ENCODE data around the gene ZNF32. TPM values are rescaled to one million over a fixed set of nuclear protein-coding genes. Genes with fewer than 3 reads are reported as not detected.

ZNF32 gene, protein sequence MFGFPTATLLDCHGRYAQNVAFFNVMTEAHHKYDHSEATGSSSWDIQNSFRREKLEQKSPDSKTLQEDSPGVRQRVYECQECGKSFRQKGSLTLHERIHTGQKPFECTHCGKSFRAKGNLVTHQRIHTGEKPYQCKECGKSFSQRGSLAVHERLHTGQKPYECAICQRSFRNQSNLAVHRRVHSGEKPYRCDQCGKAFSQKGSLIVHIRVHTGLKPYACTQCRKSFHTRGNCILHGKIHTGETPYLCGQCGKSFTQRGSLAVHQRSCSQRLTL
- 19.2 and 32.5 TPM in 2 replicates for total RNA-seq

- peak; percentile 87 to 89 for DNase-seq (ENCODE audit: low read depth in 2 of 2)
Observed at GRCh38 chr10:43648398-43649184, at the start of gene ZNF32. TSS of gene ZNF32 (minus strand) at chr10:43648881. CDS start at chr10:43646133, 2,748 bp downstream.

- DNase-seq (ENCODE audit: low read depth in 2 of 2): peak in 1 of 2 donors; percentile 55
Observed at GRCh38 chr10:43698156-43698555, 49.5 kb upstream of the ZNF32 start.

DNA sequence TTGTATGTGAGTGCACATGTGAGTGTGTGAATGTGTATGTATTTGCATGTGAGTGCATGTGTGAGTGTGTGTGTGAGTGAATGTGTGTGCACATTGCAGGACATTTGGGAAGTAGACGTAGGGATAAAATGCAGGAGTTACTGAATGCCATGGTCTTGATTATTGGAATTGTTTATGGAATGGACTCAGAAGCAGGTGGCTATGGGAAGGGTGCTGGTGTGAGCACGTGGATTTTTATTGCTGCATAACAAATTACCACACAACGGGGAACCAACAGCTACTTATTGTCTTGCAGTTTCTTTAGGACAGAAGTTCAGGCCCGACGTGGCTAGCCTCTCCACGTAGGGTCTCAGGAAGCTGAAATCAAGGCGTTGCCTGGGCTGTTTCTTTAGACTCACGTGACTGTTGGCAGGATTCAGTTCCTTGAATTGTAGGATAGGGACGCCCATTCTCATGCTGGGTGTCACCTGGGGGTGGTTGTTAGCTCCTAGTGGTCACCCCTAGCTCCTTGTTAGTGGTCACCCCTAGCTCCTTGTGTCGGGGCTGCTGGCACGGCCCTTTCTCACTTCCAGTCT lies 48.3 kb upstream of the ZNF32 start:
- no peak for DNase-seq (ENCODE audit: low read depth in 2 of 2)

DNA sequence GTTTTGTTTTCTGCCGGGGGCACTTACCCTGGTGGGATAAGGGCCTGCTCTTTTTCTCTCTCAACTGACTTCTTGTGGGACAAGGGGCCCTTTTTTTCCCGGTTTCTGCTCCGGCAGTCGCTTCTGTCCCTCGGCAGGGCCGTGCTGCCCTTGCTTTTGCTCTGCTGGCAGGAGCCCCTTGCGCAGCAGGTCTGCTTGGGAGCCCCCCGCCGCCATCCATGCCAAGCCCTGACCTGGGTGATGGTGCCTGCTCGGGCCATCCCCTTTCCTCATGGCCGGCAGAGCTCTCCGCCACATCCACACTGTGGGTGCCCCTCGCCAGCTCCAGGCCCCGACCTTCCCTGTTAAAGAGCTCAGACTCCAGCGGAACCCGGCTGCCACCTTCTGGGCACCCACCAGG lies 47.0 kb upstream of the ZNF32 start:
- no peak for DNase-seq (ENCODE audit: low read depth in 2 of 2)

DNA sequence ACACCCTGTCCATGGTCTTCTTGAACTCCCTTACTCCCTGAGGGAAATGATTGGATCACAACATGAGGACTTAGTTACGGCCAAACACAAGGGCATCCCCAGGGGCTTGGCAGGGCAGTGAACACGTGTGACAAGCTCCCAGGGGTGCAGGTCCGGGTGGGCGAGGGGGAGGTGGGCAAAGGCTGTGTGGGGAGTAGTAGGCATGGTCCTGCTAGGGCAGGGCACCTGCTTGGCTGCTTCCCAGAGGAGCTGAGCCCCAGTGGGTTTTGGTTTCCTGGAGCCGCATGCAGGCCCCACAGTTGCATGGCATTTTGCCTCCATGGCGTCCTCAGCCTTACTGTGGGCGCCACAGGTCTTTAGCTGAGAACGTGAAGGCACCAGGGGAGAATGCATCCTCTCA lies 46.6 kb upstream of the ZNF32 start:
- DNase-seq (ENCODE audit: low read depth in 2 of 2): no peak

- DNase-seq (ENCODE audit: low read depth in 2 of 2): no peak
Observed at GRCh38 chr10:43694526-43694925, 45.8 kb upstream of the ZNF32 start.

GRCh38 chr10:43693602-43694001 lies 44.9 kb upstream of the ZNF32 start:
- peak in 1 of 2 donors; percentile 94 for DNase-seq (ENCODE audit: low read depth in 2 of 2)

DNA sequence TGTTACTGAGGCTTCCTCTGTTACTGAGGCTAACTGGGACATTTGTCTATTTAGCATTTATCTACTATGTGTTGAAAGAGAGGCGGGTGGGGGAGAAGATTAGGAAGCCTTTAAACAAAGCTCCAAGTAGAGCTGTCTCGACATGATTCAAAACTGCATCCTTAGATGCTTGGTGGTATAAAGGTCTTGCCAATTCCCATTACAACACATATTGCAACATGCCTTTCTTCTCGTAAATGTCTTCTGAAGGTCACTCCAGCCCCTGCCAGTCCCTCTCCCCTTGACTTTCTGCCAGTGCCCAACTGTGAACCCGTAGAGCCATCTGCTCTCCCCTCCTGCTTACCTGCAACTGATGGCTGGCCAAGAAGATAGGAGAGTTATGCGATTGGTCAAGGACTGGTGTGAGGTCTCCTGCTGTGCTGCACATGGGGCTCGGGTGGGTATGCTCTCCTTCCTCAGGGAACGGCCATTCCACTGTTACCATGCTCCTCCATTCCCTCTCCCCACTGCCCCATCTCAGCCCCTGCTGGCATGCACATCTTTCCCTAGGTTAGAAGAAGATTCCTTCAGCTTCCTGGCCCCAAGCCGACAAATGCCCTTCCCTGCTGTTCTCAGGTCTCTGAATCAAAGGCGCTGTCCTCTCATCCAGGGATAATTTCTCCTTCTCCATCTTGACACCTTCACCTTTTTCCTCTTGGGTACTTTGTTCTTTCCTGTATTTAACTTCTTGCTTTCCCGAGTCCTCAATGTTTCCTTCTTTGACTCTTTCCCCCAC lies 43.6 kb upstream of the ZNF32 start:
- no peak for DNase-seq (ENCODE audit: low read depth in 2 of 2)

DNA sequence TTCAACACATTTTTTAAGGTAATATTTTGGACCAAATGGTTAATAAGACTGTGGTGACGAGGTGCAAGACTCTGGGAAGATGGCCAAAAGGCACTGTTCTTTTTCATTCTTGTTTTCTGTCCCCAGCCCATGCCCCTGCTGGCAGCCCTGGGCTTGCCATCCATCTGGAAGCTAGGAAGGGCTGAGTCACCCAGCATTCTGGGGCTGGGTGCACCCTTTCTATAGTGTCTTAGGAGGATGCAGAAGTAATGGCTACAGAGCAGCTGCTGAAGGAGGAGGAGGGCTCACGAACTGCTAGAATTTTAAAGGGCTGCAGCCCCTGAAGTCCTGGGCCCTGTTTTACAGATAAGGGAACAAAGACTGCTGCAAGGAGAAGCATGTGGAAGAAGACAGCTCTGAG lies 42.8 kb upstream of the ZNF32 start:
- DNase-seq (ENCODE audit: low read depth in 2 of 2): peak in 1 of 2 donors; percentile 31

GRCh38 chr10:43689955-43690771 lies 41.5 kb upstream of the ZNF32 start:
- peak; percentile 83 to 88 for DNase-seq (ENCODE audit: low read depth in 2 of 2)

DNA sequence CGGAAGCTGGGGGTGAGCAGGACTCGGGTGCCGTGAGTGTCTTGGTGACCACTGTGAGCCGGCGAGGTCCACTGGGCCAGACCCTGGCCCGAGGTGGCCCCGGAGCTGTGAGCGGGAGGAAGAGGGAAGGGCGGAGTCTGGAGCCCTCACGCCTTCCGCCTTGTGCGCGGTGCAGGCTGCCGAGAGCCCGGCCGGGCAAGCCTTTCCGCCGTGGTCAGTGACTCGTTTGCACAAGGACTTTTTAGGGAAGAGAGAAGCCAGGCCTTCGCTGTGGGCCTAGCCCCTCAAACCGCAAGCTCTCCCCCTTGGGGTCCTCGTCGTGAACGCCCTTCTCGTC lies 40.9 kb upstream of the ZNF32 start:
- peak; percentile 53 to 60 for DNase-seq (ENCODE audit: low read depth in 2 of 2)

- DNase-seq (ENCODE audit: low read depth in 2 of 2): no peak
Observed at GRCh38 chr10:43689007-43689491, 40.4 kb upstream of the ZNF32 start.

DNA sequence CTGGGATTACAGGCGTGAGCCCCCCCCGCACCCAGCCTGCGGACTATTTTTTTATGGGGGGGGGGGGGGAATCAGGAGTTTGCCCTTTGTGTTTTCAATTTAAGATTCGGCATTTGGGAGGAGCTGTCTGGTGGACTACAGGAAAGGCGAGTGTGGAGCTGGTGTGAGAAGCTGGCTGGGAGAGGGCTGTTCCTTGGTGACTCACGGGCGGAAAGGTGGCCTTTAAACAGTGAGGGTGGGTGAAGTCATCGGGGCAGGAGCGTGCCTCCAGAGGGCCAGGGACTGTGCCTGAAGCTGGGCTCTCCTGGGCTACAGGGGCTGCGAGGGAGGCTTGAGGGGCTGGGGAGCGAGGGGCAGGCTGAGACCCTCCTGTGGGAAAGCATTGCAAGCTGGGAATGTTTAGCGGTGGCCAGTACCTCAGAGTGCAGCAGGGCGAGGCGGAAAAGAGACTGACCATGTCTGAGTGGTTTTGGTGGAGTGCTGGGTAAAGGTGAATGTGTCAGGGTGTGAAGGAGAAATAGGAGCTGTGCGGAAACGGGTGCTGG lies 39.7 kb upstream of the ZNF32 start:
- DNase-seq (ENCODE audit: low read depth in 2 of 2): peak in 1 of 2 donors; percentile 56

DNA sequence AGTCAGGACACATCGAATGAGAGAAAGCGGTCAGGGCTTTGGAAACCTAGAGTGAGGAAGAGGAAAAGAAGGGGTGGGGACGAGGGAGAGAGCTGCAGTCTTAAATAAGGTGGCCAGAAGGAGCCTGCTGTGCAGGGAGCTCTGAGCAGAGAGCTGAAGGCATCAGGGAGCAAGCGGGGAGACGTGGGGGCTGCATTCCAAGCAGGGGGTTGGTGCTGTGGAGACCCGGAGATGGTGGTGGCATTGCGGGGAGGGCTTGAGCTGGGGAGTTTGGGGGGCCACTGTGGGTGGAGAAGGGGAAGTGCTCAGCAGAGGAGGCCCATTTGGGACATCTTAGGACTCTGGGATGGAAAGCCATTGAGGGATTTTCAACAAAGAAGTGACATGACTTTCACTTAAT lies 38.7 kb upstream of the ZNF32 start:
- DNase-seq (ENCODE audit: low read depth in 2 of 2): no peak

GRCh38 chr10:43686414-43686813 lies 37.7 kb upstream of the ZNF32 start:
- DNase-seq (ENCODE audit: low read depth in 2 of 2): no peak

DNA sequence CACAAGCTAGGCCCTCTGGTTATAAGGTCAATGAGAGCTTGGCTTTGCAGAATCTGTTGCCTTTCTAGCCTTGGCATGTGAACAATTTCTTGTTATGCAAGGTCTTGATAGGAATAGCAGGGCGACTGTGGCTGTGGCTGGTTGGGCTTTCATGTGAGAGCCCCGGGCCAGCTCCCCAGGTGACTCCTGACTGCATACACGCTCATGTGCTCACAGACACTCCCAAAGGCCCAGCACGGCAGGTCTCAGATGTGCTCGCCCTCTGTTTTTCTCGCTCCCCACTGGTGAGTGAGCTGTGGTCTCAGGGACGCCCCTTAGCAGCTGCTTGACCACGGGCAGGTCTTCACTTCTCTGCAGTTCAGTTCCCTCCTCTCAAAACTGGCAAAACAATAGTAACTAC lies 37.1 kb upstream of the ZNF32 start:
- DNase-seq (ENCODE audit: low read depth in 2 of 2): no peak

DNA sequence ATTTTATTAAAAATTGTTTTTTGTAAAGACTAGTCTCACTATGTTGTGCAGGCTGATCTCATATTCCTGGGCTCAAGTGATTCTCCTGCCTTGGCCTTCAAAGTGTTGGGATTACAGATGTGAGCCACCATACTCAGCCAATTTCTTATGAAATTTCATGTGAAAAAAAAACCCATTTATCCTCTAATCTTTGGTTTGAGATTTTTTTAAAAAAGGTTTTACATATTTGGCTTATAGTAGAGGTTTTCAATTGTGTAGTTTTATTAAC lies 35.5 kb upstream of the ZNF32 start:
- no peak for DNase-seq (ENCODE audit: low read depth in 2 of 2)

DNA sequence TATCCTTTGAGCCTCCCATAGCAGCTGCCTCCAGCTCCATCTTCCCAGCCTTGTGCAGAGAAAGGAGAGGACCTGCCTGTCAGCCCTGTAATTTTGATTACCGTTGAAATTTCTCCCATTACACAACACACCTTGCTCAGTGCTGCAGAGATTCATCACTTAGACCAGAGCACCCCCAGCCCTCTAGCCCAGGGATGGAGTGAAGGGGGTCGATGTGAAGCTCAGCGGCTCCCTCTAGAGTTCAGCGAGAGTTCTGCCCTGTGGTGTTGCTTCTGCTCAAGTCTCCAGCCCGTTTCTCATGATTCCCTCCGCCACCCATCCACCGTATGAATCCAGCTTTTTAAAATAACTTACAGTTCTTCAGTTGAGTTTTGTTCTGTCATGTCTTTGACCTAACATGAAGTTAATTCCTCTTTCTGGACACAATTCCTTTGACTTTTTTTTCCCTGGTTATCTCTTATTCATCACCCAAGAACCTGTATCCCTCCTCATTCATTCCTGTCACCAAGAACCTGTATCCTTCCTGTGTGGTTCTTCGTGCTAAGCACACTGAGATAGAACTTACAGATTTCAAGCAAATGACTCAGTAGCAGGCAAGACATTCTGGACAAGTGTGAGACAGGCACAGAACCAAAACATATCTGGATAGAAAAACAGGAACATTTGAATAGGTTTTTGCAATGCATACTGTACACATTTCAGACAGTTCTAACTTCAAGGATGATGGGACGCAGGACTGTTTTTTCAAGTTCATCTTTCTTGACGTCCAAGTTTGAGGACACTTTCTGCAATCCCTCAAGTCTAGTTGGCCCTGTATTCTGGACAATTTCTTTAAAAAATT lies 35.0 kb upstream of the ZNF32 start:
- peak in 1 of 2 donors; percentile 26 for DNase-seq (ENCODE audit: low read depth in 2 of 2)

DNA sequence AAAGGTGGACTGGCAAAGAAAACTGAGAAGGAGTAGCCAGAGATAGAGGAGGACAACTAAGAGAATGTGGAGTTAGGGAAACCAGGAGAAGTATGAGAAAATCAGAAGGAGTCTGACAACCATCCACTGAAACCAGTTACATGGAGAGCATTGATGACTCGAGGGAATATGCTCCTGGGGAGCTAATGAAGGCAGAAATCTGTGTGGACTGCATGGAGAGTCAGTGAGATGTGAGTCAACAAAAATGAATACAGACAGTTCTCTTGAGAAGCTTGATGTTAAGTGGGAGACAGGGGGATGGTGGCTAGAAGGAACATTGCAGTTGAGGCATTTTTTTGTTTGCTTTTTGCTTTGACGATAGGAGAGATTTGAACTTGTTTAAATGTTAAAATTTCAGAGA lies 34.3 kb upstream of the ZNF32 start:
- DNase-seq (ENCODE audit: low read depth in 2 of 2): no peak

DNA sequence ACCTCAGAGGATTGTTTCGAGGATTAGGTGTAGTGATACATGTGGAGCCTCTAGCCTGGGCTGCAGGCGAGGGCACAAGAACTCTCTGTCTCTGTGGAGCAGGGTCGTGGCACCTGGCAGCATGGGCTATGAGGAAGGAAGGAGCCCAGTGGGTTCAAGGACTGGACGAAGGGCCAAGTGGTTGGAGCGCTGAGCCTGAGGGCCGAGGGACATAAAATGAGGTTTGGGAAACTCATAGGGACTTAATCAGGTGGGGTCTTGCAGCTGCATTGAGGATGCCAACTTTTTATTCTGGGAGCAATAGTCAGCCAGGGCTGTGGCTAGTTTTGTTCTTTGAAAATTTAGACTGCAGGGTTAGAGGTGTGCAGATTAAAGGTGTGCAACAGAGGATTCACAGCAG lies 33.0 kb upstream of the ZNF32 start:
- no peak for DNase-seq (ENCODE audit: low read depth in 2 of 2)
